Measurements from ENCODE around the gene ZNF385C.
"Not testable (repeated sequence)": the region's sequence is repeated elsewhere in the genome, so short reads cannot be mapped to it uniquely, and the experiment has no call there.

ZNF385C gene, protein sequence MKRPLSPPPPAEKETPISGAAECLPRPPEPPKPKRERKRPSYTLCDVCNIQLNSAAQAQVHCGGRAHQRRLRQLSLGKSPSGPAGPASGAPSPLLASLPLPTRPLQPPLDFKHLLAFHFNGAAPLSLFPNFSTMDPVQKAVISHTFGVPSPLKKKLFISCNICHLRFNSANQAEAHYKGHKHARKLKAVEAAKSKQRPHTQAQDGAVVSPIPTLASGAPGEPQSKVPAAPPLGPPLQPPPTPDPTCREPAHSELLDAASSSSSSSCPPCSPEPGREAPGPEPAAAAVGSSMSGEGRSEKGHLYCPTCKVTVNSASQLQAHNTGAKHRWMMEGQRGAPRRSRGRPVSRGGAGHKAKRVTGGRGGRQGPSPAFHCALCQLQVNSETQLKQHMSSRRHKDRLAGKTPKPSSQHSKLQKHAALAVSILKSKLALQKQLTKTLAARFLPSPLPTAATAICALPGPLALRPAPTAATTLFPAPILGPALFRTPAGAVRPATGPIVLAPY

DNA sequence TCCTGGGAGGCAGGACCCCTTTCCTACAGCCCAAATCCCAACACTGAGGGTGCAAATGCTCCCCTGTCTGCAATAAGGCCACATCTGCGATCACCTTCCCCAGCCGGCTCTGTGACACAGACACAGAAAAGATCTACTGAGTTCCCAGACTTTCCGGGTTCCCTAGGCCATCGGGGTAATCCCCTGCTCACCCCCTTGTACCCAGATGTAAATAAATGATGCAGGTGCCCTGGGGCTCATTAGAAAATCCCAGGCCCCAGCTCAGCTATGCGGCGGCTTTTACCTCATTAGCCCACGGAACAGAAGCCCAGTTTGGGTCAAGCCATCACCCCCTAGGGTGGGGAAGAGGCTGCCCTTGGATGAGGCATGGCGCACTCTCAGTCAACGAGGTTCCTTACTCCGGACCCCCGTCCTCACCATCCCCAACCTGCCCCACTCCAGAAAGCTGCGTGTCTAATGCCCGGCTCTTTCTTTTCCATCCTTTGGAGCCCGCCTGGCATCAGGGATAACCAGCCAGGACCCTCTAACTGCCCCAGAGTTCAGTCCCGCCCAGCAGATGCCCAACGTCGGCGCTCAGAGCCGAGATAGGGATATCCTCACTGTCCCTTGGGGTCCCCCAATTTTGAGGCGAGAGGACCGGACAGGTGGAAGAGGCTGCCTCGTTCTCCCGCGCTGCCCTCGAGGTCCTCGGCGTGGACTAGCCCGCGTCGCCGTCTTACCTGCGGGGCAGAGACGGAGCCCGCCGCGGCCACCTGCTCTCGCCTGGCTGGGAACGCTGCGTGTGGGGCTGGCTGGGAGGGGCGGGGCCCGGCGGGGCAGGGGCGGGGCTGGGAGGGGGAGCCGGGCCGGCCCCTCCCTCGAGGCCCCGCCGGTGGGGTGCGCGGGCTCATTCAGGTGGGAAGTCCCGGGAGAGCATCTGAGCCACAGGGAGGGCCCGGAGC lies at the start of gene ZNF385C:
TSS of gene ZNF385C (minus strand) at position 783 of the 941 bp plus-strand sequence. CDS start 35,417 bp downstream, outside the sequence.
- peak; percentile 35 for DNase-seq (ENCODE audit: low read depth)

DNA sequence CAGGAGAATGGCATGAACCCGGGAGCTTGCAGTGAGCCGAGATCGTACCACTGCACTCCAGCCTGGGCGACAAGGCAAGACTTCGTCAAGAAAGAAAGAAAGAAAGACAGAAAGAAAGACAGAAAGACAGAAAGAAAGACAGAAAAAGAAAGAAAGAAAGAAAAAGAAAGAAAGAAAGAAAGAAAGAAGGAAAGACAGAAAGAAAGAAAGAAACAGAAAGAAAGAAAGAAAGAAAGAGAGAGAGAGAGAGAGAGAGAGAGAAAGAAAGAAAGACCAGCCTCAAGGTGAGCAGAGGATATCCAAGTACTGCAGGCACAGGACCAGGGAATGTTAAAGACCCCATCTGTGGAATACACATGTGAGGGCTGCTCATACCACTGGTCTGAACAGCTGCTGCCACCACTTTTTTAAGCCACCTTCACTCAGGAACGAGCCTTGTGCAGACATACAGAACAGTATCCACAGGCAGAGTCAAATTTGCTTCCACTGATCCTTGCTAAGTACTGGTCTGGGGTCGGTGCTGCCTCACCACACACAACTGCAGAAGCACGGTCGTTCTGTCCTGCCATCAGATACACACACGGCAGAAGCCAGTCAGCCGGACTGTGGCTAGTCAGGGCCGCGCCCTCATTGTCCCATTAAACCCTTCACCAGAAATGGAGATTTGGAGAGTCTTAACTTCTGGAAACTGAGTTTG lies 48.8 kb upstream of the ZNF385C start:
- DNase-seq (ENCODE audit: low read depth): no peak

DNA sequence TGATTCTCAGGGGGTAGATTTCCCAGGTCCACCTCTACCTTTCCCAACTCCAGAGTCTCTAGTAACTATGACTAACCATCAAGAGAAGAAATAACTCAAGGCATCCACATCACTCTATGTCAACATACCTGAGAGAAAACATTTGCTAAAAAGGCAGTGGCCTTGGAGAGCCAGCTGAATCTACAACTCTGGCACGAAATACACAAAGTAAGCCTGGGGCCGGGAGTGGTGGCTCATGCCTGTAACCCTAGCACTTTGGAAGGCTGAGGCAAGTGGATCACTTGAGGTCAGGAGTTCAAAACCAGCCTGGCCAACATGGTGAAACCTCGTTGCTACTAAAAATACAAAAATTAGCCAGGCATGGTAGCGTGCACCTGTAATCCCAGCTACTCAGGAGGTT lies 44.9 kb upstream of the ZNF385C start:
- not testable (repeated sequence) for DNase-seq (ENCODE audit: low read depth)

DNA sequence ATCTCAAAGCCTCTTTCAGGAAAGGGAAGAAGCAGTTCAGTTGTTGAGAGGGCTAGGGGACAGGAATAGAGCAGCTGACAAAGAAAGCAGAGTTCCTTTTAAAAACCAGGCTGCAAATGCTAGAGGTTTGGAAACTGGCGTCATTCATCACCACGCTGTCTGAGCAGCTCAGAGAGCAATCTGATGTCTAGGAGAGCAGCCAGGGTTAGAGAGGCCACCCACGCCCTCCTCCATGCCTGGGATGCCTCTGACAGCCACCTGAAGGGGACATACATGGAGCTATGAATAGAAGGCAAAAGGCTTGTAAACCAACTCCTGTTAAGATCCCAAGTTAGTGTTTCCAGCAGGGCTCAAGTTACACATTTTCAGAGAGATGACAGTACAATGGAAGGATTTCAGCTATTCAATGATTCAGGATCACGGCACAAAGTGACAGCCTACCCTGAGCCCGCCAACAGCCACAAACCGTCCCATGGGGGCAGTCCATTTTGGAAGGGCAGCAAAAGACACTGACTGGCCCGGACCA lies 44.2 kb upstream of the ZNF385C start:
- DNase-seq (ENCODE audit: low read depth): no peak

DNA sequence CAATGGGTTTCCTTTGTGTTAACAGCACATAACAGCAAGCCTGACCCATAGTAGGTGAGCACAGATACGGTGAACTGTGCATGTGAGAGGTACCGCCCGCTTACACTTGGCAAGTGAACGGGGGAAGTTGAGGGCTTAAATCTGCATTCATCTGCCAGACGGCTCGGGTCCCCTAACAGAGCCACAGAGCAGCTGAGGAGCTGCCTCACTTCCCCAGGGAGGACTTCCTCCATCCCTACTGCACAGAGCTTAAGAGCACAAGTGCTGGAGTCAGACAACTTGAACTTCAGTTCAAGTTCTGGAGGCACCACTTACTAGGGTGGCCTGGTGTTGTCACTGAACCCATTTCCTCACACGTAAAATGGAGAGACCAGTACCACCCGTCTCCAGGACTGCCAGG lies 43.1 kb upstream of the ZNF385C start:
- DNase-seq (ENCODE audit: low read depth): no peak

DNA sequence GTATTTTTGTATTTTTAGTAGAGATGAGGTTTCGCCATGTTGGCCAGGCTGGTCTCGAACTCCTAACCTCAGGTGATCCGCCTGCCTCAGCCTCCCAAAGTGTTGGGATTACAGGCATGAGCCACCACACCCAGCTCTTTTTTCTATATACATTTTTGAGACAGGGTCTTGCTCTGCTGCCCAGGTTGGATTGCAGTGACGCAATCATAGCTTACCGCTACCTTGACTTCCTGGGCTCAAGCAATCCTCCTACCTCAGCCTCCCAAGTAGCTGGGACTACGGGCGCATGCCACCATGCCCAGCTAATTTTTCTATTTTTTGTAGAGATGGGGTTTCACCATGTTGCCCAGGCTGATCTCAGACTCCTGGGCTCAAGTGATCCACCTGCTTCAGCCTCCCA lies 42.4 kb upstream of the ZNF385C start:
- DNase-seq (ENCODE audit: low read depth): not testable (repeated sequence)

DNA sequence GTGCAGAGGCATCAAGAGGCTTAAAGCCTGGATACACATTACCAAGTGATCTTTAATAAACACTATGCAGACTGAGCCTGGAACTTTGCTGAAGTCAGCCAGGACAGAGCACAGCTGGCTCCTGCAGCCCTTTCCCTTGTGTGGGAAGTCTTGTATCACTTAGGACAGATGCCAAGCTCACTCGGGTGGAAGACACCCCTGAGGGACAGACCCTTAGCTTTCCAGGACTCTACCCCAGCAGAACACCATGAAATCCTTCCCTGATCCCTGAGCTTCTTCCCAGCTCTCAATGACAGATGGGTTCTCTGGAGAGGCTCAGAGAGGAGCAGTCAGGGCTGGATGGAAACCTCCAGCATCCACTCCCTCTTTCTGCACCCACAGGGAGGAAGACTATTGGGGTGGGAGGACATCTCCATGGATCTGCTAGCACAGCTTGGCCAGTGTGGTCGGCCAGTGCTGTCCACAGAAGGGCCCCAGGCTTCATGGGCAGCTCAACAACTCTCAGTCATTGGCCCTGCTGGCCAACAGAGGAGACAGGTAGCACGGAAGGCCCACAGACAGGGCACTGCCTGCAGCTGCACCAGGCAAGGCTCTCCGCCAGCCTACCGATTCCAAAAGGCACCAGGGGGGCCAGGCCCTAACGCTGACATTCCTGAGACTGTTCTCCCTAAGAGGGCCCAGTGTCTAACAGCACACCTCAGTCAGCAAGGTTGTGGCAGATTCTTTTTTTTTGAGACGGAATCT lies 40.6 kb upstream of the ZNF385C start:
- no peak for DNase-seq (ENCODE audit: low read depth)

DNA sequence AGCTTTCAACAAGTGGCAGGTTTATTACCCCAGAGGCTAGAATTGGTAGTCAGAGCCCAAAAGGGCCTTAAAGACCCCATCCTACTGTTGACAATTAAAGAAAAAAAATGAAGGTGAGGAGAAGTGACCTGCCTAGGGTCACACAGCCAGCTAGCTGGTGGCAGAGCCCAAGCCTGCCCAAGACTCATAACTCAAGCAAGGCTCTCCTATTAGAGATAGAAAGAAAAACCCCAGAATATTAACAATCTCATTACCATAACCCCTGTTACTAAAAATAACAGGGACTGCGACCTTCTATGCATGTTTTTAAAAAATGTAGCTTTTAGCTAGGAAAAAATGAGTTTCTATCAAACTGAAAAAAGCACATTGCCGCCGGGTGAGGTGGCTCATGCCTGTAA lies 38.4 kb upstream of the ZNF385C start:
- no peak for DNase-seq (ENCODE audit: low read depth)

DNA sequence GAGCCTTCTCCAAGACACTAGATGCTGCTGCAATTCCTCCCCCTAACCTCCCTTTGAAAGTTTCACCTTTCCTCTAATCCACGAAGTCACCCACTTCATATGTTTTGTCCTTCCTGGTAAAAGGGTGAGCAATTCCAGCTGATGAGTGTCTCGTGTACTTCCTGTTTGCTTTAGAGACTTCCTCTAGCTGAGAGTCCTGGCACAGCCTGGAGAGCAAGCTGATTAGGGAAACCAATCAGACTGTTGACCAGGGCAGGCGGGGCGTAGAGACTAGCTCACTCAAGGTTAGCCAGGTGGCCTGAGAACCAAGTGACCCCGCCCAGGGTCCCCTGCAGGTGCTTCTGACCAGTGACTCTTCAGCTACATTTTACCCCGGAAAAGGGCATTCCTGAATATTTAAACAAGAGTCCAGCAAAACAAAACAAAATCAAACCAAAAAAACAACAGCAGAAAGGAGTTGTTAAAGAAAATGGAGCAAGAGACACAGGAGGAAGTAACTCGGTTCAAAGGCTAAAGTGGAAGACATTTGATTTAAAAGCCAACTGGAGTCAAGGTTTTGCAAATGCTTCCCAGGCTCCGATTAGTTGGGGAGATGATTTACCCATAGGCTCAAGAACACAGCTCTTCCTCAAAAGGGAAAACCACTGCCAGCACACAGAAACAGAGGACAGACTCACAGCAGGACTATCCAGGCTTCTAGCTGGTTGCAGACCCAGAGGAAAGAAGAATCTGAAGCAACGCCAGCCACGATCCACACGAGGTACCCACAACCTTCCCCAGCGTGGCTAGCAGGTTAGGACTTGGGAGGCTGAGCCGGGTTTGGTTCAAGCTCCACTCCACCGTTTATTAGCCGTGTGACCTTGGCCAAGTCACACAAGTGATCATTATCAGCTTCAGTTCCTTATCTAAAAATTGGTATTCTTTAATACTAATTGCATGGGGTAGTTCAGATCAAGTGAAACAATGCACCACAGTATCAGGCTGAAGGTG lies 37.7 kb upstream of the ZNF385C start:
- DNase-seq (ENCODE audit: low read depth): no peak

DNA sequence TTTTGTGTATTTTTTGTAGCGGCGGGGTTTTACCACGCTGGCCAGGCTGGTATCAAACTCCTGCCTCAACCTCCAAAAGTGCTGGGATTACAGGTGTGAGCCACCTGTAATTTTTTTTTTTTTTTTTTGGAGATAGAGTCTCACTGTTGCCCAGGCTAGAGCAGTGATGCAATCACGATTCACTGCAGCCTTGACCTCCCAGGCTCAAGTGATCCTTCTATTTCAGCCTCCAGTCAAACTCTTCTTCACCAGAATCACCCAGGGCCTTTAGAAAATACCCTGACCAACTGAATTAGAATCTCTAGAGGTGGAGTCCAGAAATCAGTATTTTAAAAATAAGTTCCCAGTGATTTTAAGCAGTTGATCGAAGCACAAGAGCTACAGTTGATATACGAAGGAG lies 36.9 kb upstream of the ZNF385C start:
- DNase-seq (ENCODE audit: low read depth): no peak

DNA sequence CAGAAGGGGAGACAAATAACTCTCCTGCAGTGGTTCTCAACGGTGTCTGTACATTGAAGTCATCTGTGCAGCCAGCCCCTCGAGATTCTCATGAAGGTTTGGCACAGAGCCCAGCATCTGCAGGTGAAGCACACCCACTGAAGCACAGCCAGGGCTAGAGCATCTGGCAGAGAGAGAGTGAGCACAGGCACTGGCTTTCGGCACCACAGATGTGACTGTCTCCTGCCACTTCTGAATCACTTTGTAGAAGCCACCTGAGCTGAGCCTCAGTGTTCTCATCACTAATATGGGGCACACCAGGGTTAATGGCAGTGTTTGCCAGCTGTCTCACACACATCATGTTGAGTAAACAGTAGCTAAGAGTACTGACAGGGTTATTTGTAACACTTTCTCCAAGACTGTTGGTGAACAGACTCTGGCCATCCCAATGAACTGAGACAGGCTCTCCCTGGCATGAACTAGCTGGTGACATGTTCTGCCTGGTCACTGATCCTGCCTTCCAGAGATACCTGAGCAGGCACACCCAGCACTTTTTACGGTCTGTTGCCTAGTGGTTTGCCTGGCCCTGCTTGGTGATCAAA lies 35.3 kb upstream of the ZNF385C start:
- DNase-seq (ENCODE audit: low read depth): peak; percentile 26

DNA sequence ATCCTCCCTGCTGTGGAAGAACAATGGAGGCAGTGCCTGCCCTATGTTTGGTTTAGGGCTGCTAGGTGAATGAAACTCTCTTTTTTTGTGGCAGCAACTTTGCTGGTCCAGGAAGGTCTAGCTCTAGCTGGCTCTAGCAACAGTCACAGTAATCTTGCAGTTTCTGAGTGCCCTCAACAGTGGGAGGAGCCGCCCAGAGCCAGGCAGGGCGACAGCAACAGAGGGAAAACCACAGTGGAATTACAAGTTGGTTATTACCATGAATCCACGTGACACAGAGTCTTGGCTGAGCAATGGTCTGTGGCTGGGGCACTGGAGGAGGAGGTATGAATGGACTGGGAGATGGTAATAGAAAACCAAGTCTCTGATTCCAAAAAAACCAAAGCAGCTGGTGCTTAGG lies 34.7 kb upstream of the ZNF385C start:
- DNase-seq (ENCODE audit: low read depth): no peak

DNA sequence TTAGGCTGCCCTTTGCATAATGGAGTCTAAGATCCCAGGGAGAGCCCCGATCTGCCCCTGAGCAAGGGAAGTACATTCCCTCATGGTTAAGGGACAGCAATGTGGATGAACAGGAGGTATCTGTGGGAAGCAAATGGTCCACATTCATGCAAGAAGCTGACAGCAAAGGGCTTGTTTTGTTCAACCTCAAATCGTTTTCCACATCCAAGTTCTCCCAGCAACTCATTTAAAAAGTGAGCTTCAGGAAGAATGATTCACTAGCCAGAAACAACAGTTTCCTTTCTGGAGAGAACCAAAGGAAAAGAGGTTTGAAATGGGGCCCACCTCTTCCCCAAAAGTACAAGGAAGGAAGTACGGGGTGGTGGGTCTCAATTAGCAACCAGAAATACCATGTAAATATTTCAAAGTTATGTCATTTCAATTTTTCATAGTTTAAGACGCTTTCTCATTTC lies 33.7 kb upstream of the ZNF385C start:
- no peak for DNase-seq (ENCODE audit: low read depth)

DNA sequence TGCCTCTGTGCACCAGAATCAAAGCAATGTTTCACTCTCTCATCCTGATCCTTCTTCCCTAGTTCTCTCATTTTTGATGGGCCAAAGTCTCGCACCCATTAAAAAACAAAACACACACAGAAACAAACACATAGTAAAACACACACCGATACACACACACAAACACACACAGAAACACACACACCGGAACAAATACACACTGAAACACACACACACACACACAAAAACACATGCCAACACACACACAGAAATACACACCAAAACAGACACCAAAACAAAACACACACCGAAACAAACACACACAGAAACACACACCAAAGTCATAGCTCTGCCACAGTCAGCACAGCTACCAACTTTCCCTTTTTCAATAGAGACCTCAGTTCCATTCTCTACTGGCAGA lies 33.0 kb upstream of the ZNF385C start:
- DNase-seq (ENCODE audit: low read depth): no peak

DNA sequence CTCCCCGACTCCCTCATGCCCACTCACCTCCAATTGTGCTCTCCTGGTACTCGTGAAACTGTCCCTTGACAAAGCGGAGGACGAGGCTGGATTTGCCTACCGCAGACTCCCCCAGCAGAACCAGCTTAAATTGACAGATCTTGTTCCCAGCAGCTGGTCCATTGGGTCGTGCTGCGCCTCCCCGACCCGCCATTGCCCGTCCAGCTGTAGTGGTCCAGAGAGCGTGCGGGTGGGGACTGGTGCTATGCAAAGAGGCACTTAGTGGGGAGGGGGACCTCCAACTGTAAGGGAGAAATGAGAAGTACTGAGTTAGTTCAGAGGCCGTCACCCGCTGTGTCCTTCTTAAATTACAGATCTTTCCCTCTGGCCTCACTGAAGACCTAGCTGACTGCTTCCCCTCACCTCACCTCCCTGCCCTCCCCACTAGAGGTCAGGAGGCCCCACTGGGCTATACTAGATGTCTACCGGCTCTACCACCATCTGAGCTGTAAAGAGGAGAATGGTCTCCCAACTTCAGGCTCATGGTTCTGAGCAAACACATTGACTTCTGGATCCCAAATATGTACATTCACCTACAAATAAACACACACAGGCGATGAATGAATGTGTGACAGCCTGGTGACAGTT lies 32.1 kb upstream of the ZNF385C start:
- no peak for DNase-seq (ENCODE audit: low read depth)

DNA sequence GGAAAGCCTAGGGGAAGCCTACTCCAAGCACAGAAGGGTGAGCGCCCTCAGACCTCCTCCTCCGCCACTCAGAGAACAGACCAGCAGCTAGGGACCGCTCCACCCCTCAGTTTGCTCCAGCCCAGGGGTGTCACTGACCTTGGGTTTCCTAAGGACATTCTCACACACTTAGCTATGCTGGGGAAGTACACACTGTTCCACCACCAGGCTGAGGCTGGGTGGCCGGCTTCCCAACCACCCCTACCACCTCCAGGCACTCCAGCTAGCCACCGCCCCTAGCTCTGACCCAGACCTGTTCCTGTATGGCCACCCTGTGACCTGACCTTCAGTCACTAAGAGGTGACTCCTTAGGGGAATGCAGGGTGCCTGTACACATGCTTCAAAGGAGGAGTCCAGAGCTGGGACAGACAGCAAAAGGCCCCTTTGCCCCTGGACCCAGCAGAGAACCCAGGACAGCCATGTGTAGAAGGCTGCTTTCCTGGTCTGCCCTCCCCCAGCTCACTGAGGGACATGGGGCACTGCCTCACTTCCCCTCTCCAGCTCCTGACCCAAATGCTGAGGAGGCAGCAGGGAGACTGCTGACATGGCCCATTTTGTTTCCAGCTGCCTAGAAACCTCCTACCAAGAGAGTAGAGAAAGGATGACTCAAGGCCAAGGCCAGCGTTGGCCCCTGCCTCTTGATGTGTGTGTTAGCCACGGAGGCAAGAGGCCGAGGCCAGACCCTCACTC lies 31.0 kb upstream of the ZNF385C start:
- DNase-seq (ENCODE audit: low read depth): no peak

DNA sequence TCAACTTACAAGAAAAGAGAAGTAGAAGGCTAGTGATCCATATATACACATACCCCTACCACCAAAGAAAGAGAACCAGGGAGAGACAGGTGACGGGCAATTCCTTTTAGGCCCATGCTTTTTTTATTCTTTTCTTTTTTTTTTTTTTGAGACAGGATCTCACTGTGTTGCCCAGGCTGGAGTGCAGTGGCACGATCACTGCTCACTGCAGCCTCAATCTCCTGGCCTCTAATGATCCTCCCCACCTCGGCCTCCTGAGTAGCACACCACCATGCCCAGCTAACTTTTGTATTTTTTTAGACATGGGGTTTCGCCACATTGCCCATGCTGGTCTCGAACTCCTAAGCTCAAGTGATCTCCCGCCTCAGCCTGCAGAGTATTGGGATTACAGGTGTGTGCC lies 29.1 kb upstream of the ZNF385C start:
- DNase-seq (ENCODE audit: low read depth): no peak

DNA sequence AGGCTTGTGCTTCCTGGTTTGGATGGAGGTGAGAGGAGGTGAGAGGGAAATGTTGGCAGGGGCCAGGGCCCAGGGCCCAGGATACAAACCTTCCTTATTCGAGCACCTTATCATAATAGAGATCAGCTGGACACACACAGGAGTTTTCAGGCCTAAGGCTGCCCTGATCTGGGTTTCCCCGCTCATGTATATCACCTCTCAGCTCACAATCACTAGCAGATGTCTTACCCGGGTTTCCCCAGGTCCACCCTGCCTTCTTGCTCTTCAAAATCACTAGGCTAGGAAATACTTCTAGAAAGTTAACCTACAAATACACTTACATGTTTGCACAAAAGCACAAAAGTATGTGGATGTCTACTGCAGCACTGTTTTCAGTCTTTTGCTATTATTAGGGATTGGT lies 28.6 kb upstream of the ZNF385C start:
- DNase-seq (ENCODE audit: low read depth): no peak

Data from stimulated activated CD4-positive, alpha-beta T cell treated with anti-CD3 and anti-CD28 coated beads, Interleukin-2, amount 100 ng/mL, for 4 hours (primary cell).